HG03520 (cell line): ENCODE data around the gene OMA1.

Experiments
- ATAC-seq: cut with Tn5 transposase; IDR thresholded peaks from one replicate; pipeline ENCODE4 v1.9.1; 2021; ENCODE audit warnings: mild to moderate bottlenecking, moderate library complexity; ENCODE audit not compliant: unreplicated experiment

The OMA1 gene

GRCh38 chr1:58434607-58435006 is 111.9 kb downstream of the OMA1 start:
- no peak for ATAC-seq

- no peak for ATAC-seq
Measured at GRCh38 chr1:58434181-58434580, 112.3 kb downstream of the OMA1 start.

GRCh38 chr1:58432851-58433668 is 113.5 kb downstream of the OMA1 start:
- ATAC-seq = no peak

GRCh38 chr1:58431901-58432620 is 114.5 kb downstream of the OMA1 start:
- no peak for ATAC-seq
